Uterus (tissue), 4 donors: Measurements from ENCODE around the gene KISS1. TPM values are rescaled to one million over a fixed set of nuclear protein-coding genes. Genes with fewer than 3 reads are reported as not detected.
A peak's percentile ranks its signal among the peaks of the same experiment; 100 is the strongest.

Experiments used
- DNase-seq, 2 donors: peaks; one replicate each; pipeline ENCODE4 v3.0.0-alpha.2; 2019 to 2020
- H3K27ac ChIP-seq, 2 donors: fragments of 200-600 bp; sonication (generic); 1 replicate in 1 of 2; 2 replicates in 1 of 2; pipeline ENCODE4 v1.5.1; 2016 to 2018
- H3K27me3 ChIP-seq, 2 donors: fragments of 200-600 bp; sonication (generic); one replicate each; pipeline ENCODE4 v1.5.1; 2018 to 2019; ENCODE audit warnings: control low read depth in 1 of 2
- H3K36me3 ChIP-seq, 2 donors: fragments of 200-600 bp; sonication (generic); one replicate each; pipeline ENCODE4 v1.5.1; 2019; ENCODE audit warnings: control low read depth in 1 of 2
- H3K4me1 ChIP-seq, 2 donors: fragments of 200-600 bp; sonication (generic); one replicate each; pipeline ENCODE4 v1.5.1; 2018 to 2019; ENCODE audit warnings: control low read depth in 1 of 2
- H3K4me3 ChIP-seq, 2 donors: fragments of 200-600 bp; sonication (generic); 1 replicate in 1 of 2; 2 replicates in 1 of 2; pipeline ENCODE4 v1.5.1; 2018 to 2019; ENCODE audit warnings: mild to moderate bottlenecking in 1 of 2
- H3K9me3 ChIP-seq, 2 donors: fragments of 200-600 bp; sonication (generic); one replicate each; pipeline ENCODE4 v1.5.1; 2019; ENCODE audit warnings: control low read depth in 1 of 2
- POLR2A ChIP-seq, 2 donors: fragments of 450-650 bp; IDR thresholded peaks; one replicate each; pipeline ENCODE4 v1.6.1; 2016; ENCODE audit warnings: antibody characterized with exemption in 2 of 2, mild to moderate bottlenecking in 1 of 2, moderate library complexity in 1 of 2
- intact Hi-C: fragments of 100-400 bp; cut with DNase I; formaldehyde crosslinking; loops from one replicate; pipeline ENCODE4 v1.15.1; 2023; ENCODE audit warnings: low total_unique reads
- total RNA-seq, 4 donors: library from RNA; depleted of rRNA in 3 of 4; stranded (reverse); fragments of >200 nt in 3 of 4; gene quantifications; one replicate each; pipeline versions ENCODE4 v1.1.0 to v1.2.4, GENCODE V29; 2014 to 2023
- TF ChIP-seq, protein P1 (sequence below), 4 experiments: fragments of 200-600 bp in 2 of 4; fragments of 450-650 bp in 2 of 4; sonication (generic) in 2 of 4; IDR thresholded peaks; one replicate each; pipeline ENCODE4 v1.5.1; 2016 to 2019; ENCODE audit warnings: antibody characterized with exemption in 4 of 4, mild to moderate bottlenecking in 2 of 4, moderate library complexity in 1 of 4
- donor health status: DM: yes; HTN: yes; CAD: no.

The KISS1 gene
- total RNA-seq, 4 donors from 2014 or later, result not detected

DNA sequence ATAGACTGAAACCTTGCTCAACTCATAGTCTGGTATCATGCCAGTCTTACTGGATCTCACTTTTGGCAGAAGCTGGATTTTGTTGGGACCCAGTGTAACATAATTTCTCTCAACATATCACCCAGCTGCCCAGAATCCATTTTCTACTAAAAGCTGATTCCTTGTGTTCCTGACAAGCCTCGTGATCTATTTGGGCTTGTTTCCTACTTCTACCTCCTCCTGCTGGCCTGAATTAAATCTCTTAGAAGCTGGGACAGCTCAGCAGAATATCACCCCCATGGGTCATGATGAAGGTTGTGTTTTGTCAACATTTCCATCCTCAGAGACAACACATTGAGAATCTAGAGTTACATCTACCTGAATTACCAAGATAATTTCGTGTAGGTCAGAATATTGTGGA, 9.8 kb upstream of the KISS1 start:
- peaks cover 3% of the 10 kb centered on the region in 2 donors for H3K4me1 ChIP-seq
- intact Hi-C loops, result no loop called here
- DNase-seq, result no peak
- H3K36me3 ChIP-seq, result no peaks in the 10 kb centered on the region
- TF ChIP-seq POLR2A (IDR thresholded peaks at IDR 0.05), result no peak
- TF ChIP-seq, protein P1, sequence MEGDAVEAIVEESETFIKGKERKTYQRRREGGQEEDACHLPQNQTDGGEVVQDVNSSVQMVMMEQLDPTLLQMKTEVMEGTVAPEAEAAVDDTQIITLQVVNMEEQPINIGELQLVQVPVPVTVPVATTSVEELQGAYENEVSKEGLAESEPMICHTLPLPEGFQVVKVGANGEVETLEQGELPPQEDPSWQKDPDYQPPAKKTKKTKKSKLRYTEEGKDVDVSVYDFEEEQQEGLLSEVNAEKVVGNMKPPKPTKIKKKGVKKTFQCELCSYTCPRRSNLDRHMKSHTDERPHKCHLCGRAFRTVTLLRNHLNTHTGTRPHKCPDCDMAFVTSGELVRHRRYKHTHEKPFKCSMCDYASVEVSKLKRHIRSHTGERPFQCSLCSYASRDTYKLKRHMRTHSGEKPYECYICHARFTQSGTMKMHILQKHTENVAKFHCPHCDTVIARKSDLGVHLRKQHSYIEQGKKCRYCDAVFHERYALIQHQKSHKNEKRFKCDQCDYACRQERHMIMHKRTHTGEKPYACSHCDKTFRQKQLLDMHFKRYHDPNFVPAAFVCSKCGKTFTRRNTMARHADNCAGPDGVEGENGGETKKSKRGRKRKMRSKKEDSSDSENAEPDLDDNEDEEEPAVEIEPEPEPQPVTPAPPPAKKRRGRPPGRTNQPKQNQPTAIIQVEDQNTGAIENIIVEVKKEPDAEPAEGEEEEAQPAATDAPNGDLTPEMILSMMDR (IDR thresholded peaks at IDR 0.05), result peak in 1 of 4 experiments; percentile 13
- no peaks in the 10 kb centered on the region for H3K27me3 ChIP-seq
- H3K9me3 ChIP-seq, result no peaks in the 10 kb centered on the region
- peak overlapping the region in 1 of 2 donors; percentile 41 for H3K27ac ChIP-seq
- no peak overlapping the region for H3K4me3 ChIP-seq

- Histone ChIP-seq H3K4me1 (peaks cover 3% of the 10 kb centered on the region in 2 donors), H3K9me3 (no peaks in the 10 kb centered on the region), H3K27me3 (no peaks in the 10 kb centered on the region), H3K36me3 (no peaks in the 10 kb centered on the region), H3K4me3 (no peak overlapping the region), H3K27ac (peak overlapping the region in 1 of 2 donors; percentile 41)
- TF ChIP-seq POLR2A (IDR thresholded peaks at IDR 0.05), result no peak
- TF ChIP-seq, protein P1 (IDR thresholded peaks at IDR 0.05), result no peak
- no peak for DNase-seq
- intact Hi-C loops, result no loop called here
Observed at GRCh38 chr1:204205486-204205885, 9.2 kb upstream of the KISS1 start.

GRCh38 chr1:204204944-204205343, 8.7 kb upstream of the KISS1 start:
- intact Hi-C loops, result no loop called here
- no peak for DNase-seq
- Histone ChIP-seq H3K9me3 (no peaks in the 10 kb centered on the region), H3K27ac (no peak overlapping the region), H3K4me1 (peaks cover 3% of the 10 kb centered on the region in 2 donors), H3K4me3 (no peak overlapping the region), H3K27me3 (no peaks in the 10 kb centered on the region), H3K36me3 (no peaks in the 10 kb centered on the region)
- TF ChIP-seq POLR2A (IDR thresholded peaks at IDR 0.05), result no peak
- TF ChIP-seq, protein P1 (IDR thresholded peaks at IDR 0.05), result no peak

- Histone ChIP-seq H3K36me3 (no peaks in the 10 kb centered on the region), H3K4me1 (peaks cover 3% of the 10 kb centered on the region in 2 donors), H3K4me3 (no peak overlapping the region), H3K27ac (no peak overlapping the region), H3K9me3 (no peaks in the 10 kb centered on the region), H3K27me3 (no peaks in the 10 kb centered on the region)
- intact Hi-C loops, result no loop called here
- no peak for DNase-seq
- no peak for TF ChIP-seq POLR2A (IDR thresholded peaks at IDR 0.05)
Observed at GRCh38 chr1:204203206-204203767, 7.0 kb upstream of the KISS1 start.

DNA sequence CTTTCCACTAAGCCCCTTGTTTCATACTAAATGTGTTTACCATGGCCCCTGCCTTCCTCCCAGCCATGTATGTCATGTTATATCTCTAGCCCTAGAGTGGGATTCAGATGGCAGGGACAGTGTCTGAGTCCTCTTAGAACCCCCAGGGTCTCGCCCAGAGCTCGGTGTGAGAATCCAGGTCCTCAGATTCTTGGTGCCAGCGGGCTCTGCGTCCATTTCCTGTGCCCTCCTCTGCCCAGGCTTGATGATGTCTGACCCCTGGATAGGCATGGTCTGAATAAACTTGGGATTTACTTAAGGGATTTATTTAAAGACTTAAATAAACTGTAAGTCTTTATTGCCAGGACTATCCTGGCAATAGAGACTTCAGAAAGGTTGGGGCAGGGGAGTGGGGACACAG, 6.2 kb upstream of the KISS1 start:
- Histone ChIP-seq H3K9me3 (no peaks in the 10 kb centered on the region), H3K27me3 (no peaks in the 10 kb centered on the region), H3K36me3 (no peaks in the 10 kb centered on the region), H3K27ac (no peak overlapping the region), H3K4me3 (no peak overlapping the region), H3K4me1 (peaks cover 3% of the 10 kb centered on the region in 2 donors)
- no peak for DNase-seq
- intact Hi-C loops, result no loop called here
- TF ChIP-seq POLR2A (IDR thresholded peaks at IDR 0.05), result no peak
- TF ChIP-seq, protein P1 (IDR thresholded peaks at IDR 0.05), result no peak
